Smooth muscle cell (in vitro differentiated cells): ENCODE results near the gene TDRD12. TPM values are rescaled to one million over a fixed set of nuclear protein-coding genes. Genes with fewer than 3 reads are reported as not detected.

Experiments used
- DNase-seq: peaks from one replicate; lab custom pipeline; 2025; ENCODE audit not compliant: unreplicated experiment; lab: John Stamatoyannopoulos, UW
- H2AFZ ChIP-seq: fragments of 200-600 bp; sonication (generic); 2 replicates; pipeline ENCODE4 v1.6.0; 2016; ENCODE audit warnings: antibody characterized with exemption, low read depth, mild to moderate bottlenecking
- H3F3A ChIP-seq: fragments of 200-600 bp; sonication (generic); 2 replicates; pipeline ENCODE4 v1.6.0; 2017; ENCODE audit warnings: antibody characterized with exemption, low read depth
- H3K27ac ChIP-seq: fragments of 200-600 bp; sonication (generic); 2 replicates; pipeline ENCODE4 v1.5.1; 2016; ENCODE audit warnings: low read depth, mild to moderate bottlenecking
- H3K27me3 ChIP-seq: fragments of 200-600 bp; sonication (generic); 2 replicates; pipeline ENCODE4 v1.6.1; 2016; ENCODE audit warnings: low read depth, mild to moderate bottlenecking
- H3K36me3 ChIP-seq: fragments of 200-600 bp; sonication (generic); 2 replicates; pipeline ENCODE4 v1.5.1; 2016; ENCODE audit warnings: low read depth
- H3K4me1 ChIP-seq: fragments of 200-600 bp; sonication (generic); 2 replicates; pipeline ENCODE4 v1.5.1; 2016; ENCODE audit warnings: low read depth
- H3K4me2 ChIP-seq: fragments of 200-600 bp; sonication (generic); 2 replicates; pipeline ENCODE4 v1.6.0; 2016; ENCODE audit warnings: mild to moderate bottlenecking
- H3K4me3 ChIP-seq: fragments of 200-600 bp; sonication (generic); 2 replicates; pipeline ENCODE4 v1.5.1; 2016; ENCODE audit warnings: mild to moderate bottlenecking
- H3K79me2 ChIP-seq: fragments of 200-600 bp; sonication (generic); 2 replicates; pipeline ENCODE4 v1.6.0; 2016; ENCODE audit warnings: low read depth, mild to moderate bottlenecking
- H3K9ac ChIP-seq: fragments of 200-600 bp; sonication (generic); 2 replicates; pipeline ENCODE4 v1.6.0; 2016; ENCODE audit warnings: low read depth
- H3K9me3 ChIP-seq: fragments of 200-600 bp; sonication (generic); replicated peaks from 2 replicates; pipeline ENCODE4 v1.5.1; 2016; ENCODE audit warnings: low read depth
- H4K20me1 ChIP-seq: fragments of 200-600 bp; sonication (generic); 2 replicates; pipeline ENCODE4 v1.6.0; 2016; ENCODE audit warnings: low read depth
- CTCF ChIP-seq: fragments of 200-600 bp; sonication (generic); IDR thresholded peaks from 2 replicates; pipeline ENCODE4 v1.5.1; 2017; ENCODE audit warnings: borderline replicate concordance, mild to moderate bottlenecking, antibody characterized with exemption; ENCODE audit not compliant: insufficient read depth, poor library complexity, severe bottlenecking
- WGBS: methylation state at CpG from one replicate; pipeline ENCODE4 v1.1.7; 2016; ENCODE audit warnings: low lambda C conversion rate; 5-methylcytosine and 5-hydroxymethylcytosine counted together
- polyA plus RNA-seq: library from polyadenylated mRNA; unstranded; fragments of >200 nt; fragmentation: Nextera tagmentation; extraction: Ambion mirVana; gene quantifications from 2 replicates; pipeline ENCODE4 v1.2.1, GENCODE V29; 2016
- total RNA-seq: library from RNA; depleted of rRNA; stranded (reverse); fragments of >200 nt; gene quantifications from 2 replicates; pipeline ENCODE4 v1.2.3, GENCODE V29; 2014

Gene TDRD12
- total and polyA plus RNA-seq, 2 experiments from 2014 or later = 0.05 to 1.1 TPM

- Histone ChIP-seq H2AFZ (no peak overlapping the region), H3F3A (peaks cover 6% of the 10 kb centered on the region), H3K9ac (no peak overlapping the region), H3K27me3 (peaks cover 21% of the 10 kb centered on the region), H3K9me3 (no peaks in the 10 kb centered on the region), H3K4me1 (peaks cover 22% of the 10 kb centered on the region), H3K4me2 (peak overlapping the region; percentile 17), H3K79me2 (peaks cover 17% of the 10 kb centered on the region), H3K27ac (no peak overlapping the region), H3K36me3 (no peaks in the 10 kb centered on the region), H4K20me1 (peaks cover 26% of the 10 kb centered on the region), H3K4me3 (no peak overlapping the region)
- no peak for TF ChIP-seq CTCF
- WGBS = 14% methylated on average over 9 of the region's 9 CpGs
- peak; percentile 18 for DNase-seq
Observed at GRCh38 chr19:32677657-32678056, 41.9 kb upstream of the TDRD12 start.

DNA sequence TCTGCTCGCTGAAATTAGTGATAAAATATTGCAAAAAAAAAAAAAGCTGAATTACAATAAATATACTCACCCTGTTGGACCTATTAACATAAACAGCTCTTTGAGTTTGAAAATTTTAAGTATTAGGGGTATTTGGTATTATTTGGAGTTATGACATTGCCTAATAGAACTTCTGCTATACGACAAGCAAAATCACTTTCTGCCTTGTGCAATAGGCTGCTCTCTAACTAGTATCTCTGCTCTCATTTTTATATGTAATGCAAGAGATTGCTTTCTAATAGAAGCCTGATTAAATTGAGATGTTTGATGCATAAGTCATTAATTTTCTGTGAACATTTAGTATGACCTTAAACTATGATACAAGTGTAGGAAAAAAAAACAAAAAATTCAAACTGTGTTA, 38.6 kb upstream of the TDRD12 start:
- Histone ChIP-seq H4K20me1 (peaks cover 8% of the 10 kb centered on the region), H3K9me3 (no peaks in the 10 kb centered on the region), H3K36me3 (no peaks in the 10 kb centered on the region), H3K27ac (no peak overlapping the region), H2AFZ (no peak overlapping the region), H3K9ac (no peak overlapping the region), H3K4me1 (peaks cover 11% of the 10 kb centered on the region), H3K4me3 (no peak overlapping the region), H3K27me3 (peaks cover 16% of the 10 kb centered on the region), H3K4me2 (no peak overlapping the region), H3K79me2 (no peaks in the 10 kb centered on the region), H3F3A (peaks cover 6% of the 10 kb centered on the region)
- TF ChIP-seq CTCF = no peak
- 87% methylated on average over 2 of the region's 2 CpGs for WGBS
- no peak for DNase-seq

- Histone ChIP-seq H3K4me1 (peaks cover 2% of the 10 kb centered on the region), H3K79me2 (no peaks in the 10 kb centered on the region), H3F3A (peaks cover 6% of the 10 kb centered on the region), H4K20me1 (peaks cover 3% of the 10 kb centered on the region), H3K4me3 (no peak overlapping the region), H3K4me2 (no peak overlapping the region), H2AFZ (no peak overlapping the region), H3K36me3 (no peaks in the 10 kb centered on the region), H3K27me3 (peaks cover 2% of the 10 kb centered on the region), H3K9ac (no peak overlapping the region), H3K27ac (no peak overlapping the region), H3K9me3 (no peaks in the 10 kb centered on the region)
- 83% methylated on average over 4 of the region's 4 CpGs for WGBS
- no peak for TF ChIP-seq CTCF
- DNase-seq = no peak
Observed at GRCh38 chr19:32682317-32682716, 37.2 kb upstream of the TDRD12 start.

GRCh38 chr19:32686847-32687475, 32.6 kb upstream of the TDRD12 start:
- H3K4me1 ChIP-seq = no peaks in the 10 kb centered on the region
- peaks cover 9% of the 10 kb centered on the region for H3F3A ChIP-seq
- H3K9ac ChIP-seq = no peak overlapping the region
- H3K79me2 ChIP-seq = peaks cover under 1% of the 10 kb centered on the region
- TF ChIP-seq CTCF = no peak
- H3K36me3 ChIP-seq = no peaks in the 10 kb centered on the region
- DNase-seq = no peak
- H4K20me1 ChIP-seq = no peaks in the 10 kb centered on the region
- H3K4me2 ChIP-seq = no peak overlapping the region
- no peak overlapping the region for H3K4me3 ChIP-seq
- no peaks in the 10 kb centered on the region for H3K27me3 ChIP-seq
- H3K9me3 ChIP-seq = no peaks in the 10 kb centered on the region
- H3K27ac ChIP-seq = no peak overlapping the region
- WGBS = 92% methylated on average over 6 of the region's 6 CpGs
- H2AFZ ChIP-seq = no peak overlapping the region
